GM03348 (cell line): ENCODE measurements around the gene GABARAP.

Experiments
- DNase-seq: peaks from one replicate; pipeline ENCODE4 v3.0.0; 2012; ENCODE audit warnings: low spot score

GABARAP gene

DNA sequence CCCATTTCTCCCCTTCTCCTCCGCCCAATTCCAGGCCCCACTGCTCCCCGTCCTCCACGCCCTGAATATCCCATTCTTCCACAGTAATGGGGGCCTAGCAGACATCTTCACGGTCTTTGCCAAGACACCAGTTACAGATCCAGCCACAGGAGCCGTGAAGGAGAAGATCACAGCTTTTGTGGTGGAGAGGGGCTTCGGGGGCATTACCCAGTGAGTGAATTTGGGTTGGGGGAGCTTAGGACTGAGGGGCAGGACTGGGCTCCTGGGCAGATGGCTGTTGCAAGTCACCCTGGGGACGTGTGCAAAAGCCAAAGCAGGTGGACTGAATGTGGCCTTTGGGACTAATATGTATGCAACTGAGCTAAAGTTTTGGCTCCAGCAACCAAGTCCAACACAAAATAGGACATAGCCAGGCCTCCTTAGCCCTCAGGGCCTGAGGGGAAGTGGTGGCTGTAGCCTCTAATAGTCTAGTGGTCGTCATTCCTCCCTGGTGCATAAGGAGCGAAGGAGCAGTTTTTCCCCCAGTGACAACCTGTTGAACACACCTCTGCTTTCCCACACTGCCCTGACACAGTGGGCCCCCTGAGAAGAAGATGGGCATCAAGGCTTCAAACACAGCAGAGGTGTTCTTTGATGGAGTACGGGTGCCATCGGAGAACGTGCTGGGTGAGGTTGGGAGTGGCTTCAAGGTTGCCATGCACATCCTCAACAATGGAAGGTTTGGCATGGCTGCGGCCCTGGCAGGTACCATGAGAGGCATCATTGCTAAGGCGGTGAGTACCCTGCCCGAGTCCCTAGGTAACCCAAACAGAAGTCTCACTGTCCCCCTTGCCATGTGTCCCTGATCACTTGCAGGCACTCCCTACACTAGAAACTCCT is 19.9 kb downstream of the GABARAP start:
- no peak for DNase-seq

DNA sequence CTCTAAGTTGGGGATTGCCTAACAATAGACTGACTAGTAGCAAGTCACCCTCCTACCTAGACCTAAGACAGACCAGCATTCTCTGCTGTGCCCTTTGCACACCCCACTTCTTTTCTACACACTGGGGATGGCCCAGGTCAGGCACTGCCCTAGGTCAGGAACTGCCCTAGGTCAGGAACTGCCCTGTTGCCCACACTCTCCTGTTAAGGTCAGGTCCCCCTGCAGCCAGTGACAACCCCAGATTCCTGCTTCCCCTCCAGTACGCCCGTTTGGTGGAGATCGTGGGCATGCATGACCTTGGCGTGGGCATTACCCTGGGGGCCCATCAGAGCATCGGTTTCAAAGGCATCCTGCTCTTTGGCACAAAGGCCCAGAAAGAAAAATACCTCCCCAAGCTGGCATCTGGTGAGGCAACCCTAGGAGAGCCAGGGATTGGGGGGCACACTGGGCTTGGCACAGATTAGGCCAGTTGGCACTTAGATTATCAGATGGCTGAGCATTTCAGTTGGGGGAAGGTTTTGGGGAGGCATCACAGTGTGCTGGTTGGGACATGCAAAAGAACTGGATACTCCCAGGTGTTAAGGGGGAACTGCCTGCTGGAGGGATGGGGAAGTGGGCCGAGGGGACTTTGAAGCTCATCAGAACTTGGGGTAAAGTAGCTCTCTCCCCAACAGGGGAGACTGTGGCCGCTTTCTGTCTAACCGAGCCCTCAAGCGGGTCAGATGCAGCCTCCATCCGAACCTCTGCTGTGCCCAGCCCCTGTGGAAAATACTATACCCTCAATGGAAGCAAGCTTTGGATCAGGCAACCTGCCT is 20.8 kb downstream of the GABARAP start:
- no peak for DNase-seq

- DNase-seq, result peak; percentile 64
These were observed 21.5 kb downstream of the GABARAP start for GRCh38 chr17:7220593-7221277.

- DNase-seq, result peak; percentile 95
These were observed 22.2 kb downstream of the GABARAP start, which contains the start of the genes ACADVL and DLG4 for GRCh38 chr17:7219812-7220592. Gene ACADVL (plus strand): TSS chr17:7219938. CDS start chr17:7219985, 47 bp downstream. Gene DLG4 (minus strand): TSS chr17:7219836.

- no peak for DNase-seq
These were observed 22.9 kb downstream of the GABARAP start for GRCh38 chr17:7219229-7219811.

DNA sequence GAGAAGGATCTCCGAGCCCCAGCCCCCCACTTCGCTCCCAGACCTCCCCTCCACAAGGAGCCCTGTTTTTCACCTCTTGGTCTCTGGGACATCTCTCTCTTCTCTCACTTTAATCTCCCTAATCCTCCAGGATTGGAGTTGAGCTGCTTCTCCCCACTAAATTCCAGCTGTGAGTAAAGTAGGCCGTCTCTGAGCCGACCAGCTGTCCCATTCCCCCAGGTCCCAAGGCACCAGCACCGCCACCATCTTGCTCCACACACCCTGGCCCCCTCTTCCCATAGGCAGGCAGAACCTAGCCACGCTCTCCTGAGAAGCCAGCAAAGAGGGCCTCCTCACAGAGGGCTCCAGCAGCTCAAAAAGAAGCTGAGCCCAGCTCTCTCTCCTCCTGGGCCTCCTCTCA is 23.5 kb downstream of the GABARAP start:
- DNase-seq, result no peak

- DNase-seq, result no peak
These were observed 24.1 kb downstream of the GABARAP start for GRCh38 chr17:7218166-7218565.

GRCh38 chr17:7217113-7217987 is 24.9 kb downstream of the GABARAP start:
- peak; percentile 86 for DNase-seq

DNA sequence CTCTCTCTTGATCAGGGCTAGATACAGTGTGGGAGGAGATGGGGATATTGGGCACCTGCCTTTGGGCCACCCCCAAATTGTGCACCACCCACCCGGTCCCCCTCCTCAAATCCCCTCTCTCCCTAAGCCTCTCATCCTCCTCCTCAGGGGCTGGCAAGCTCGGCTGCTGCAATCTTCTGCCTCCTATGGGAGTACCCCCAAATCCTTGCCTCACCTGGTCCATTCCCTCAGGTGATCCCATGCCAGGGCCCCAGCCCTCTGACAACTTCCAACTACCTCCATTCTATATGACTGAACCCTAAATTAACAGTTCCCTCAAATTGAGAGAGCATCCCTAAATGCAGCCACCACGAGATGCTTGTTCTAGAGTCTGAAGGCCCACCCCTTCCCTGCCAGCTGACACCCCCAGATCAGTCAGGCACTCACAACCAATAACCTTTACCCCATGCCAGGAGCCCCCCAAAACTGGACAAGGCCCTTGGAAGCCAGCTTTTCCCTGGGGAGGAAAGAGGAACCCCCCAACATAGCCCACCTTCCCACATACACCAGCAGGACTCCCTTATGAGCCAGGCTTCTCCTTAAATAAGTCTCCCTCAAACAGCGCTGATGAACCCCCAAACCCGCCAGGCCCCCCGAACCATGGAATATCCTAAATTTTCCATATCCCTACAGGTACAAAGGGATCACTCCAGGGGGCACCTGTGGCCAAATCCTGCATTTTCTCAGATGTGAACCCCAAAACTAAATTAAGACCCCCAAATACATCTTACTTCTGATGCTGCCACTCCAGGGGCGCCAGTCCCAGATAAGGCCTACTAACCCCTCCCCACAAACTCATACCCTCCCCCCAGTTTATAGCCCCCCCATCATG is 25.8 kb downstream of the GABARAP start:
- DNase-seq, result no peak

DNA sequence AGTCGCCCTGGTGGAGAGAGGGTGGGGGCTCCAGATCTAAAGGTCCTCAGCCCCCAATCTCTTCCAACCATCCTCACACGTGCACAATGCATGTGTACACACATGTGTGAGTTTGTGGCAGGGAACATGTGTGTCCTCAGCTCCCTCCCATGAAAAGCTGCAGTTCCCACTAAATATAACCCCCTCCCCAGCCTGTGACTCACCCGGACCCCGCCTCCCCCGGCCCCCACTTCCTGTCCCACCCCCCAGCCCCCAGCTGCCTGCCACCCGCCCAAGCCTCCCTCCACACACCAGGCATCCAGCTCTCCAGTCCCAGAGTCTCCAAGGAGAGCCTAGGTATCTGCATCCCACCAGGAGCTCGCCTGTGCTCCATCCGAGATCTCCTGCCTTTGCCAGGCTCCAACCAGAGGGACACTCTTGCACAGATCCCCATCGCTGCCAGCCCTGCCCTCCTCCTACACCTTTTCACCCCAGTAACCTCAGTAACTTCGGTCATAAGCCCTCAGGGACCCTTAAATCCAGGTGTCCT is 26.5 kb downstream of the GABARAP start:
- DNase-seq, result no peak

- no peak for DNase-seq
These were observed 27.1 kb downstream of the GABARAP start for GRCh38 chr17:7215136-7215638.

GRCh38 chr17:7214300-7215135 is 27.7 kb downstream of the GABARAP start:
- DNase-seq, result peak; percentile 96

DNA sequence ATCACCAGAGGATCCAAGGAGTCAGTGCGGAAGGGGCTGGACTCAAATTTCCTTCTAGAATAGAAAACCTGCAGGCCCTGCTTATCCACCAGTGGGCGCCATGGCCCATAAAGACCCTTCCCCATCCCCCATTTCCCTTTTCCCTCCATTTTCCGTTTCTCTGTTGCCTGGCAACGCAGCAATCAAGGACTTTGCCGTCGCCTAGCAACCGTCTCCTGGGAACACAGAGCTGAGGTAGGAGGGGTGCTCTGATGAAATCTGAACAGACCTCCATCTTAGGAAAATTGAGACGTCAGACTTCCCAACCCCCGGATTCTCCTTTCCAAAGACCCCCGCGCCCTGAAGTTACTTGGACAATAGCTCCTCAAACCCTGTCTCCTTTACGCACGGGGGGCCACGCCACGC is 28.4 kb downstream of the GABARAP start:
- peak; percentile 51 for DNase-seq

GRCh38 chr17:7211491-7212273 is 30.6 kb downstream of the GABARAP start:
- DNase-seq, result peak; percentile 65

GRCh38 chr17:7208754-7209460 is 33.3 kb downstream of the GABARAP start:
- DNase-seq, result no peak

- no peak for DNase-seq
These were observed 34.1 kb downstream of the GABARAP start for GRCh38 chr17:7208027-7208571.
